Measurements from ENCODE around the gene UCKL1.
A peak's percentile ranks its signal among the peaks of the same experiment; 100 is the strongest.
"Not testable (repeated sequence)": the region's sequence is repeated elsewhere in the genome, so short reads cannot be mapped to it uniquely, and the experiment has no call there.

The UCKL1 gene

GRCh38 chr20:63973160-63973479 lies 16.9 kb upstream of the UCKL1 start:
- DNase-seq, result no peak

GRCh38 chr20:63972312-63973159 lies 16.3 kb upstream of the UCKL1 start:
- no peak for DNase-seq

DNA sequence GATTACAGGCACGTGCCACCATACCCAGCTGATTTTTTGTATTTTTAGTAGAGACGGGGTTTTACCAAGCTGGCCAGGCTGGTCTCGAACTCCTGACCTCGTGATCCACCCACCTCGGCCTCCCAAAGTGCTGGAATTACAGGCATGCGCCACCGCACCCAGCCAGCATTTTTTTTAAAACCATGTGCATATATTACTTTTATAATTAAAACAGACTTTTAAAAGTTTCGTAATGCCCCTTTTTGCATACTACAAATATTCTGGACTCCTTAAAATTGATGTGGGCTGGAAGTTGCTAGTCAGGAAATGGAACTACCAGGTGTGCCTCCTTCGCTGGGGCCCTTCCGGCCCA lies 15.7 kb upstream of the UCKL1 start:
- DNase-seq, result not testable (repeated sequence)

GRCh38 chr20:63970714-63971431 lies 14.7 kb upstream of the UCKL1 start:
- DNase-seq, result no peak

GRCh38 chr20:63969838-63970713 lies 13.9 kb upstream of the UCKL1 start, which contains the start of gene ZNF512B:
Gene ZNF512B, minus strand, starts transcription at chr20:63969930. Its CDS starts 1,980 bp downstream, at chr20:63967950.
- peak in 29 of 56 donors; percentile 13 to 75 (median 36) for DNase-seq

GRCh38 chr20:63968928-63969760 lies 12.9 kb upstream of the UCKL1 start:
- DNase-seq, result peak in 5 of 56 donors; percentile 24 to 49 (median 28)

DNA sequence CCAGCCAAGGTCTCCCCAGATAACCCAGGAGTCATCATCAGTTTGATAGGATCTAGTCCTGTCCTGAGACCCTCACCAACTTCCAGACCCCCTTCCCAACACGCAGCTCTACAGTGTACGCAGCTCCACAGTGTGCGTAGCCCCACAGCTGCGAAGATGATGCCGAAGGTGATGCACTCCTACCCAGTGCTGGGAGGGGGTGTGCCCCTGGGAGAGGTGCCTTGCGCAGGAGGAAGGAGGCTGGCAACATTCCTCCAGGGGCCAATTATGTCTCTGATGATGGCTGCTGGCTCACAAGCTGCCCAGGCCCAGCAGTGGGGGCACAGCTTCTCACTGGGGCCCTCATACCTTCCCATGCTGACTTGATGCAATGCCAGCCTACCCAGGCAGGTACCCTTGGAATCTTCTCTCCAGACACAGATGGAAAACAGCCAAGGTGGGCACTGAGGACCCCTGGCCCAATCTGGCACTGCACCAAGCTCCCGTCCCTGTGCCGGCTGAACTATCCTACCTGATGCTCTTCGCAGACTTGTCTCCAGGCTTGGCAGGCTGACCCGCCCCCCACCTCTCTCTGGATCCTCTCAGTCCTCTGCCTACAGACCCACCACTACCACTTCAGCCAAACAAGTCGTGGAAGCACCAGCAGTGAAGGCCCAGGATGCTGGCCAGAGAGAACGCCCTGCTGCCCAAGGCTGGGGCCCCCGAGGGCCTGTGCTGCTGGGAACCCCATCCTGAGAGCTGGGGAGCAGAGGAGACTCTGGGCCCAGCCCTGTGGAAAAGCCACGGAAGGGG lies 12.1 kb upstream of the UCKL1 start:
- peak in 7 of 56 donors; percentile 14 to 58 (median 32) for DNase-seq

DNA sequence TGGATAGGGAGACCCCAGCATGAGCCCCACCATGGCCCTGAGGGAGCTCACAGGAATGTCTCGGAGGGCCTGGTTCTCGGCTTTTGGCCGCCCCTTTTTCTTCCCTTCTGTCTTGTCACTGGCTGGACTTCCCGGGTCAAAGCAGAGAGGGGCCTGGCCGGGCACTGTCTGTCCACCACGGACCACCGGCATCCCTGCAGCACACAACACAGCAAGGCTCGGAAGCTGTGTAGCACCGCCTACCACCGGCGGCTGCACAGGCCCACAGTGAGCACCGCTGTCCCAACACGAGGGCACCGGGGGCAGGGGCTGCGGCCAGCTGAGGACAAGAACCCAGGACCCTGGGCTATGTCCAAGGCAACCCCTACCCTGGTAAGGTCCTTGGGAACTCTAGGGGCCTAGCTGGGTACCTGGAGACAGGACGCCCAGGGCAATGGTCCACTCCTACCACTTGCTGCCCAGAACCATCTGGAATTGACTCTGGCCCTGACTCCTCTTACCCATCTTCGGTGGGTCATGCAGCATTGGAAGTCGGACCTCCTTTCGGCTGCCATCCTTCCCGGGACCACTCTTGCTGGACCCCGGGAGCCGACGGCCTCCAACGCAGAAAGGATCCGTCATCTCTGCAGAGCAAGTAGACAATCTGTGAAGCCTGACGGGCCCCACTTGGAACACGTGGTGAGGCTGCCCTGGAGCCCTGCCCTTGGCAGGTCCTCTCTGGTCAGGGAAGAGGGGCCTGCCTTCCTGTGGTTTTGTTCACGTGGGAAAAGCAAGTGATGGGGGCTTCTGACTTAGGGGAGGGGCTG lies 11.3 kb upstream of the UCKL1 start:
- DNase-seq, result no peak

DNA sequence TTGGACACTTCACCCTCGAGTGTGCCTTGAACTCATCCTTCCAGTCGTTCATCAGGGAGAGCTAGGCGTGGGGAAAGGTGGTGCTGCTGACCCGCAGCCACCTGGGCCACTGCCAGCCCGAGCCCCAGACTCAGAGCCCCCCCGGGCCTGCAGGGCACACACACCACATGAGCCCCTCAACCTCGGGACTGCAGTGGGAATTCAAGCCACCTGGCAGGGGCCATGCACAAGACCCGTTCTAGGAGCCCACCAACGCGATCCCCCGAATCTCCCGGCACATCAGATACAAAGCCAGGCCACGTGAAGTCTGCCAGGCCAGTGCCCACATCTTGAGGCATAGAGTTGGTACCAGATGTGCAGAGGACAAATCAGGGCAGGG lies 10.7 kb upstream of the UCKL1 start:
- no peak for DNase-seq

- DNase-seq, result no peak
These were observed 10.1 kb upstream of the UCKL1 start for GRCh38 chr20:63966172-63966943.

DNA sequence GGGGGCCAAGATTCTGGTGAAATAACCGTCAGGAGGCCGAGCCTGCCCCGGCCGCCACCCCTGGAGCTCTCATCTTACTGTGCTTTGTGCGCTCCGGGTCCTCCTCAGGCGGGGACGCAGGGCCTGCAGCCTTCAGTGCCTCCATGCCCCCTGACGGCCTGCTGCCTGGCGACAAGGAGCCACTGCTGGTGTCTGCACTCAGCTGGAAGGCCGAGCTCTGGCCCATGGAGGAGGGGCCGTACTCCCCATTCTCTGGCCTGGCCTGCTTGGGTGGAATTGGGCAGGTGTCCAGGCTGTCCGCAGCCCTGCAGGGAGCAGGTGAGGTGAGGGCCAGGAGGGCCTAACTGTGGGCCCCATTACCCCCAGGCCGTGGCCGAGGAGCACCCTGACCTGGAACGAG lies 8.2 kb upstream of the UCKL1 start:
- DNase-seq, result no peak

DNA sequence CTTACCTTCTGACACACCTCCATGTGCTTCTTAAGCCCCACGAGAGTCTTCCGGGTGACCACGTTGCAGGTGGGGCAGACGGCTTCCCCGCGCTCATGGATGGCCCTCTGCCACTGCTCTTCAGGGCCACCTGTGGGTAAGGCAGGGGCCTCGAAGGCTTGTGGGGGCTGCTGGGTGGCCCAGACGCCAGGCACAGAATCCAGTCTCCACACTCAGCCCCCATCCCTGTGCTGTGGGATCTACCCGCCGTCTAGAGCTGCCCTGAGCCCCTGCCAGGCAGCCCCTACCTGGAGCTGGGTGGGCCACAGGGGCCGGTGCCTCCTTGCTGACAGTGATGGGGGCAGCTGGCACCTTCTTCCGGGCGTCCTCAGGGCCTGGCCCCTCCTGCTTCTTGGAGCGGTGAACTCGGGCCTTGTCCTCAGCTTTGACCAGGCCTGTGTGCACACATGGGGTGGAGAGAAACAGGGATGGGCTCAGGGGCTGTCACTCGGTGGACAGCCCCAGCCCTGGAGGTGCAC lies 7.6 kb upstream of the UCKL1 start:
- DNase-seq, result no peak

GRCh38 chr20:63963348-63963741 lies 7.1 kb upstream of the UCKL1 start:
- no peak for DNase-seq

GRCh38 chr20:63962426-63963347 lies 6.5 kb upstream of the UCKL1 start:
- DNase-seq, result no peak

- DNase-seq, result no peak
These were observed 5.6 kb upstream of the UCKL1 start for GRCh38 chr20:63961664-63962425.

All from nucleus accumbens (tissue), 56 donors.